SK-N-SH (cell line): ENCODE measurements around the gene SPO11. TPM values are rescaled to one million over a fixed set of nuclear protein-coding genes. Genes with fewer than 3 reads are reported as not detected.

ENCODE experiments used
- CTCF ChIA-PET: fragments of 300-600, 350-600 bp; formaldehyde crosslinking; extraction: SDS; loops from one replicate; lab custom pipeline; 2021; lab: Yijun Ruan, JAX
- POLR2A ChIA-PET: fragments of 350-600 bp; sonication (Branson Sonifier 250); formaldehyde crosslinking; extraction: SDS; loops from one replicate; lab custom pipeline; 2020; ENCODE audit warnings: antibody characterized with exemption, inconsistent platforms; lab: Yijun Ruan, JAX
- DNase-seq: peaks from one replicate; pipeline ENCODE4 v3.0.0; 2012
- H2AFZ ChIP-seq: fragments of 200-600 bp; sonication (generic); 2 replicates; pipeline ENCODE4 v1.8.1; 2016; ENCODE audit warnings: antibody characterized with exemption, mild to moderate bottlenecking, low read depth
- H3F3A ChIP-seq: fragments of 200-600 bp; sonication (generic); replicated peaks from 2 replicates; pipeline ENCODE3; 2016; ENCODE audit warnings: antibody characterized with exemption, mild to moderate bottlenecking; ENCODE audit not compliant: insufficient read depth
- H3K27ac ChIP-seq, 2 experiments: fragments of 200-500 bp in 1 of 2; fragments of 200-600 bp in 1 of 2; sonication (Bioruptor generic) in 1 of 2; sonication (generic), shearing (Covaris generic) in 1 of 2; 2 replicates each; pipeline versions ENCODE4 v1.5.1 to v1.6.1; 2014 to 2016; ENCODE audit warnings: low read depth in 2 of 2, inconsistent platforms in 1 of 2, low read length in 1 of 2, mild to moderate bottlenecking in 1 of 2, mixed read lengths in 1 of 2
- H3K27me3 ChIP-seq: fragments of 200-600 bp; sonication (generic), shearing (Covaris generic); 2 replicates; pipeline ENCODE4 v1.6.1; 2016; ENCODE audit warnings: mixed run types; ENCODE audit not compliant: insufficient read depth
- H3K36me3 ChIP-seq, 2 experiments: fragments of 200-500 bp in 1 of 2; fragments of 200-600 bp in 1 of 2; sonication (Bioruptor generic) in 1 of 2; sonication (generic) in 1 of 2; replicated peaks in 1 of 2; 2 replicates each; pipeline versions ENCODE3 to v1.5.1; 2014 to 2016; ENCODE audit warnings: low read length in 1 of 2, mild to moderate bottlenecking in 1 of 2; ENCODE audit not compliant: insufficient read depth in 2 of 2, control insufficient read depth in 1 of 2
- H3K4me1 ChIP-seq, 2 experiments: fragments of 200-500 bp in 1 of 2; fragments of 200-600 bp in 1 of 2; sonication (Bioruptor generic) in 1 of 2; sonication (generic), shearing (Covaris generic) in 1 of 2; 2 replicates each; pipeline versions ENCODE4 v1.5.1 to v1.6.1; 2014 to 2016; ENCODE audit warnings: low read depth in 1 of 2, low read length in 1 of 2, mixed run types in 1 of 2; ENCODE audit not compliant: insufficient read depth in 2 of 2, control insufficient read depth in 1 of 2
- H3K4me2 ChIP-seq: fragments of 200-600 bp; sonication (generic), shearing (Covaris generic); 2 replicates; pipeline ENCODE4 v1.6.1; 2017; ENCODE audit warnings: mixed run types
- H3K4me3 ChIP-seq, 2 experiments: fragments of 200-500 bp in 1 of 2; fragments of 200-600 bp in 1 of 2; sonication (Bioruptor generic) in 1 of 2; sonication (generic), shearing (Covaris generic) in 1 of 2; 2 replicates each; pipeline versions ENCODE4 v1.5.1 to v1.8.1; 2014 to 2016; ENCODE audit warnings: low read depth in 2 of 2, inconsistent platforms in 1 of 2, low read length in 1 of 2, mild to moderate bottlenecking in 1 of 2, mixed read lengths in 1 of 2, moderate library complexity in 1 of 2
- H3K79me2 ChIP-seq: fragments of 200-600 bp; sonication (generic); 2 replicates; pipeline ENCODE4 v1.8.1; 2017; ENCODE audit warnings: mild to moderate bottlenecking; ENCODE audit not compliant: insufficient read depth
- H3K9ac ChIP-seq: fragments of 200-600 bp; sonication (generic); 2 replicates; pipeline ENCODE4 v1.6.1; 2017; ENCODE audit warnings: mixed run types
- H3K9me2 ChIP-seq: fragments of 200-600 bp; sonication (generic); 2 replicates; pipeline ENCODE4 v1.6.1; 2017; ENCODE audit warnings: mixed run types
- H3K9me3 ChIP-seq: fragments of 200-600 bp; sonication (generic); 2 replicates; pipeline ENCODE4 v1.6.1; 2017; ENCODE audit warnings: mixed run types, mild to moderate bottlenecking, moderate library complexity
- H4K20me1 ChIP-seq: fragments of 200-600 bp; sonication (generic); 2 replicates; pipeline ENCODE4 v1.6.1; 2017; ENCODE audit warnings: mild to moderate bottlenecking, mixed run types; ENCODE audit not compliant: insufficient read depth
- ELF1 ChIP-seq: IDR thresholded peaks from 2 replicates; pipeline ENCODE4 v1.4.0; 2012
- EP300 ChIP-seq, 2 experiments: IDR thresholded peaks; 2 replicates each; pipeline versions ENCODE4 v1.4.0 to v1.6.1; 2012; ENCODE audit warnings: borderline replicate concordance in 1 of 2, low read depth in 1 of 2, low read length in 1 of 2
- FOXJ3 ChIP-seq: sonication (generic); formaldehyde crosslinking; IDR thresholded peaks from 2 replicates; pipeline ENCODE4 v1.5.1; 2020; ENCODE audit warnings: mild to moderate bottlenecking, missing genetic modification reagents
- GABPA ChIP-seq: IDR thresholded peaks from 2 replicates; pipeline ENCODE4 v1.4.0; 2012; ENCODE audit warnings: low read depth, mild to moderate bottlenecking
- MEF2A ChIP-seq: IDR thresholded peaks from 2 replicates; pipeline ENCODE4 v1.4.0; 2012; ENCODE audit warnings: low read depth, borderline replicate concordance
- NRF1 ChIP-seq: IDR thresholded peaks from 2 replicates; pipeline ENCODE4 v1.6.1; 2012; ENCODE audit warnings: low read depth, mild to moderate bottlenecking, low read length
- POLR2AphosphoS5 ChIP-seq: IDR thresholded peaks from 2 replicates; pipeline ENCODE4 v1.6.1; 2012; ENCODE audit warnings: low read depth, low read length
- RAD21 ChIP-seq: IDR thresholded peaks from 2 replicates; pipeline ENCODE4 v1.6.1; 2012; ENCODE audit warnings: mild to moderate bottlenecking, low read length
- SIN3A ChIP-seq: IDR thresholded peaks from 2 replicates; pipeline ENCODE4 v1.6.1; 2012; ENCODE audit warnings: low read depth, mild to moderate bottlenecking, low read length, moderate library complexity, borderline replicate concordance
- SMC3 ChIP-seq: IDR thresholded peaks from 2 replicates; pipeline ENCODE4 v1.6.1; 2012; ENCODE audit warnings: low read depth, low read length, improper control_type of control experiment
- TAF1 ChIP-seq: IDR thresholded peaks from 2 replicates; pipeline ENCODE4 v1.6.1; 2012; ENCODE audit warnings: low read depth, mild to moderate bottlenecking, low read length, moderate library complexity, borderline replicate concordance
- TEAD4 ChIP-seq: IDR thresholded peaks from 2 replicates; pipeline ENCODE4 v1.4.0; 2012; ENCODE audit warnings: mild to moderate bottlenecking, borderline replicate concordance; ENCODE audit not compliant: insufficient read depth
- YY1 ChIP-seq: IDR thresholded peaks from 2 replicates; pipeline ENCODE4 v1.4.0; 2012; ENCODE audit warnings: low read depth, mild to moderate bottlenecking
- WGBS: methylation state at CpG from one replicate; pipeline ENCODE4 v1.1.6; 2017; ENCODE audit warnings: low lambda C conversion rate; 5-methylcytosine and 5-hydroxymethylcytosine counted together
- polyA plus RNA-seq, 3 experiments: library from polyadenylated mRNA; depleted of rRNA; stranded (reverse); fragments of >200 nt; gene quantifications; 2 replicates each; pipeline ENCODE4 v1.2.3, GENCODE V29; 2012
- TF ChIP-seq, protein P1 (sequence below): fragments of 200-600 bp; sonication (generic); IDR thresholded peaks from 2 replicates; pipeline ENCODE4 v1.6.1; 2017; ENCODE audit warnings: antibody characterized with exemption, mild to moderate bottlenecking, moderate library complexity
- TF ChIP-seq, protein P2 (sequence below): fragments of 150-350 bp; IDR thresholded peaks from 2 replicates; pipeline ENCODE4 v1.6.1; 2016; ENCODE audit warnings: mild to moderate bottlenecking, low read depth, low read length
- TF ChIP-seq, protein P3 (sequence below): fragments of 150-350 bp; IDR thresholded peaks from 2 replicates; pipeline ENCODE4 v1.6.1; 2017; ENCODE audit warnings: antibody characterized with exemption, low read length, low read depth, borderline replicate concordance

SPO11 gene
- polyA plus RNA-seq, 1 of the 3 experiments (the other 2 are of a cell fraction): not detected

- Histone ChIP-seq H3F3A (no peaks in the 10 kb centered on the region), H3K4me1 (no peaks in the 10 kb centered on the region), H3K79me2 (no peaks in the 10 kb centered on the region), H3K36me3 (no peaks in the 10 kb centered on the region), H3K9me3 (no peaks in the 10 kb centered on the region), H3K9ac (no peak overlapping the region), H3K9me2 (no peaks in the 10 kb centered on the region), H3K4me3 (no peak overlapping the region), H3K27ac (no peak overlapping the region)
- WGBS: 61% methylated on average over 1 of the region's 1 CpG
- CTCF ChIA-PET: interaction anchor here (0.8 to 14.4 kb wide), 23 partner anchors 9 to 782 kb away, joined by 3 to 128 read pairs (median 4); no protein-coding TSS in a partner anchor
- DNase-seq: no peak
- POLR2A ChIA-PET: no interaction called here
- TF ChIP-seq, protein P1, sequence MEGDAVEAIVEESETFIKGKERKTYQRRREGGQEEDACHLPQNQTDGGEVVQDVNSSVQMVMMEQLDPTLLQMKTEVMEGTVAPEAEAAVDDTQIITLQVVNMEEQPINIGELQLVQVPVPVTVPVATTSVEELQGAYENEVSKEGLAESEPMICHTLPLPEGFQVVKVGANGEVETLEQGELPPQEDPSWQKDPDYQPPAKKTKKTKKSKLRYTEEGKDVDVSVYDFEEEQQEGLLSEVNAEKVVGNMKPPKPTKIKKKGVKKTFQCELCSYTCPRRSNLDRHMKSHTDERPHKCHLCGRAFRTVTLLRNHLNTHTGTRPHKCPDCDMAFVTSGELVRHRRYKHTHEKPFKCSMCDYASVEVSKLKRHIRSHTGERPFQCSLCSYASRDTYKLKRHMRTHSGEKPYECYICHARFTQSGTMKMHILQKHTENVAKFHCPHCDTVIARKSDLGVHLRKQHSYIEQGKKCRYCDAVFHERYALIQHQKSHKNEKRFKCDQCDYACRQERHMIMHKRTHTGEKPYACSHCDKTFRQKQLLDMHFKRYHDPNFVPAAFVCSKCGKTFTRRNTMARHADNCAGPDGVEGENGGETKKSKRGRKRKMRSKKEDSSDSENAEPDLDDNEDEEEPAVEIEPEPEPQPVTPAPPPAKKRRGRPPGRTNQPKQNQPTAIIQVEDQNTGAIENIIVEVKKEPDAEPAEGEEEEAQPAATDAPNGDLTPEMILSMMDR: no peak
- TF ChIP-seq YY1 (no peak), RAD21 (peak; percentile 54), SMC3 (peak; percentile 6; the same call in 1 of the 2 replicates)
- TF ChIP-seq, protein P2, sequence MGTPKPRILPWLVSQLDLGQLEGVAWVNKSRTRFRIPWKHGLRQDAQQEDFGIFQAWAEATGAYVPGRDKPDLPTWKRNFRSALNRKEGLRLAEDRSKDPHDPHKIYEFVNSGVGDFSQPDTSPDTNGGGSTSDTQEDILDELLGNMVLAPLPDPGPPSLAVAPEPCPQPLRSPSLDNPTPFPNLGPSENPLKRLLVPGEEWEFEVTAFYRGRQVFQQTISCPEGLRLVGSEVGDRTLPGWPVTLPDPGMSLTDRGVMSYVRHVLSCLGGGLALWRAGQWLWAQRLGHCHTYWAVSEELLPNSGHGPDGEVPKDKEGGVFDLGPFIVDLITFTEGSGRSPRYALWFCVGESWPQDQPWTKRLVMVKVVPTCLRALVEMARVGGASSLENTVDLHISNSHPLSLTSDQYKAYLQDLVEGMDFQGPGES: no peak
- TF ChIP-seq, all 33 proteins: peak for 2
- H4K20me1 ChIP-seq: no peaks in the 10 kb centered on the region
- no peak overlapping the region for H3K4me2 ChIP-seq
- no peak overlapping the region for H2AFZ ChIP-seq
- no peaks in the 10 kb centered on the region for H3K27me3 ChIP-seq
Observed at GRCh38 chr20:57332105-57333089, 2.8 kb downstream of the SPO11 start.

- ChIA-PET CTCF (interaction anchor here (0.6 to 3.2 kb wide), 15 partner anchors 10 to 785 kb away, joined by 3 to 26 read pairs (median 5); no protein-coding TSS in a partner anchor), POLR2A (no interaction called here)
- Histone ChIP-seq H3K4me1 (no peaks in the 10 kb centered on the region), H3K9ac (no peak overlapping the region), H3K4me3 (no peak overlapping the region), H3K27ac (no peak overlapping the region), H3K36me3 (no peaks in the 10 kb centered on the region), H3K9me2 (no peaks in the 10 kb centered on the region), H4K20me1 (no peaks in the 10 kb centered on the region), H3K4me2 (no peak overlapping the region), H3K27me3 (peaks cover 10% of the 10 kb centered on the region; the same call in 1 of the 2 replicates), H3K9me3 (no peaks in the 10 kb centered on the region), H3F3A (no peaks in the 10 kb centered on the region), H2AFZ (no peak overlapping the region), H3K79me2 (no peaks in the 10 kb centered on the region)
- WGBS: 27% methylated on average over 2 of the region's 2 CpGs
- DNase-seq: no peak
- TF ChIP-seq TAF1 (no peak), SIN3A (no peak), GABPA (no peak), POLR2AphosphoS5 (no peak), SMC3 (peak; percentile 23; the same call in 1 of the 2 replicates), EP300 (IDR thresholded peaks at IDR 0.05; ENCODE audit: borderline replicate concordance in 1 of 2, low read depth in 1 of 2, low read length in 1 of 2) (no peak), MEF2A (no peak), NRF1 (no peak), ELF1 (no peak), FOXJ3 (CRISPR knock-in tag) (no peak), TEAD4 (no peak)
- TF ChIP-seq, protein P1: no peak
- TF ChIP-seq, protein P3, sequence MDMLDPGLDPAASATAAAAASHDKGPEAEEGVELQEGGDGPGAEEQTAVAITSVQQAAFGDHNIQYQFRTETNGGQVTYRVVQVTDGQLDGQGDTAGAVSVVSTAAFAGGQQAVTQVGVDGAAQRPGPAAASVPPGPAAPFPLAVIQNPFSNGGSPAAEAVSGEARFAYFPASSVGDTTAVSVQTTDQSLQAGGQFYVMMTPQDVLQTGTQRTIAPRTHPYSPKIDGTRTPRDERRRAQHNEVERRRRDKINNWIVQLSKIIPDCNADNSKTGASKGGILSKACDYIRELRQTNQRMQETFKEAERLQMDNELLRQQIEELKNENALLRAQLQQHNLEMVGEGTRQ: no peak
Observed at GRCh38 chr20:57335392-57335791, 5.8 kb downstream of the SPO11 start.
